GM21381 (cell line): Measurements from ENCODE around the gene MSL2.
"Not testable (repeated sequence)": the region's sequence is repeated elsewhere in the genome, so short reads cannot be mapped to it uniquely, and the experiment has no call there.

Experiments used
- ATAC-seq: cut with Tn5 transposase; IDR thresholded peaks from one replicate; pipeline ENCODE4 v1.9.1; 2021; ENCODE audit warnings: mild to moderate bottlenecking, moderate library complexity; ENCODE audit not compliant: unreplicated experiment

The MSL2 gene

GRCh38 chr3:136196064-136196400, at the start of gene MSL2:
TSS of gene MSL2 (minus strand) at chr3:136196335. CDS start at chr3:136195113, 1,222 bp downstream.
- ATAC-seq: peak; percentile 27

- ATAC-seq: no peak
Measured at GRCh38 chr3:136245691-136246090, 49.6 kb upstream of the MSL2 start.

GRCh38 chr3:136239094-136239493, 43.0 kb upstream of the MSL2 start:
- ATAC-seq: no peak

- no peak for ATAC-seq
Measured at GRCh38 chr3:136237961-136238649, 42.0 kb upstream of the MSL2 start.

- ATAC-seq: no peak
Measured at GRCh38 chr3:136237103-136237502, 41.0 kb upstream of the MSL2 start.

- ATAC-seq: no peak
Measured at GRCh38 chr3:136236109-136236508, 40.0 kb upstream of the MSL2 start.

GRCh38 chr3:136235545-136235944, 39.4 kb upstream of the MSL2 start:
- no peak for ATAC-seq

GRCh38 chr3:136232413-136232812, 36.3 kb upstream of the MSL2 start:
- no peak for ATAC-seq

GRCh38 chr3:136222746-136223145, 26.6 kb upstream of the MSL2 start:
- ATAC-seq: not testable (repeated sequence)

- no peak for ATAC-seq
Measured at GRCh38 chr3:136211547-136211946, 15.4 kb upstream of the MSL2 start.

- no peak for ATAC-seq
Measured at GRCh38 chr3:136209921-136210320, 13.8 kb upstream of the MSL2 start.

GRCh38 chr3:136207489-136208115, 11.5 kb upstream of the MSL2 start:
- no peak for ATAC-seq

- not testable (repeated sequence) for ATAC-seq
Measured at GRCh38 chr3:136199219-136199618, 3.1 kb upstream of the MSL2 start.

GRCh38 chr3:136198462-136199078, 2.4 kb upstream of the MSL2 start:
- not testable (repeated sequence) for ATAC-seq

GRCh38 chr3:136197159-136197793, 1.1 kb upstream of the MSL2 start:
- ATAC-seq: no peak

- peak; percentile 59 for ATAC-seq
Measured at GRCh38 chr3:136196401-136197158, 445 bp upstream of the MSL2 start.

GRCh38 chr3:136195258-136196063, 674 bp downstream of the MSL2 start:
- ATAC-seq: peak; percentile 31

GRCh38 chr3:136194409-136195257, 1.5 kb downstream of the MSL2 start:
- ATAC-seq: no peak
